H9 (cell line): ENCODE results near the gene SF3A1. TPM values are rescaled to one million over a fixed set of nuclear protein-coding genes. Genes with fewer than 3 reads are reported as not detected.

Experiments
- DNase-seq: peaks from one replicate; pipeline ENCODE4 v3.0.0-alpha.2; 2017
- H2AFZ ChIP-seq: one replicate; pipeline ENCODE4 v1.6.1; 2013; ENCODE audit warnings: mild to moderate bottlenecking, low read length, control low read depth, moderate library complexity
- H2AK5ac ChIP-seq: 2 replicates; pipeline ENCODE4 v1.6.1; 2013; ENCODE audit warnings: low read length, control low read depth, mixed read lengths; ENCODE audit not compliant: insufficient read length
- H2BK120ac ChIP-seq: one replicate; pipeline ENCODE4 v1.6.1; 2013; ENCODE audit warnings: low read depth, mild to moderate bottlenecking, low read length, control low read depth, inconsistent platforms; ENCODE audit not compliant: poor library complexity, severe bottlenecking
- H2BK12ac ChIP-seq: 2 replicates; pipeline ENCODE4 v1.6.1; 2013; ENCODE audit warnings: low read length, control low read depth, mixed read lengths, low read depth; ENCODE audit not compliant: insufficient read length
- H2BK15ac ChIP-seq: 2 replicates; pipeline ENCODE4 v1.6.1; 2013; ENCODE audit warnings: low read depth, low read length, control low read depth
- H2BK20ac ChIP-seq: one replicate; pipeline ENCODE4 v1.6.1; 2013; ENCODE audit warnings: low read depth, mild to moderate bottlenecking, low read length, control low read depth, inconsistent platforms; ENCODE audit not compliant: poor library complexity, severe bottlenecking
- H2BK5ac ChIP-seq: 2 replicates; pipeline ENCODE4 v1.6.1; 2013; ENCODE audit warnings: low read length, control low read depth, mixed read lengths; ENCODE audit not compliant: insufficient read length
- H3K14ac ChIP-seq: 2 replicates; pipeline ENCODE4 v1.6.1; 2013; ENCODE audit warnings: low read length, control low read depth; ENCODE audit not compliant: insufficient read depth
- H3K18ac ChIP-seq: 2 replicates; pipeline ENCODE4 v1.6.1; 2013; ENCODE audit warnings: low read depth, mild to moderate bottlenecking, mixed read lengths, low read length, control low read depth; ENCODE audit not compliant: insufficient read length
- H3K23ac ChIP-seq: 2 replicates; pipeline ENCODE4 v1.6.1; 2013; ENCODE audit warnings: low read length, control low read depth, mixed read lengths, low read depth; ENCODE audit not compliant: insufficient read length
- H3K23me2 ChIP-seq: 2 replicates; pipeline ENCODE4 v1.6.1; 2013; ENCODE audit warnings: low read depth, mild to moderate bottlenecking, mixed read lengths, low read length, control low read depth; ENCODE audit not compliant: insufficient read length, poor library complexity, severe bottlenecking
- H3K27ac ChIP-seq: 2 replicates; pipeline ENCODE4 v1.5.1; 2013; ENCODE audit warnings: low read length, control low read depth, mixed read lengths, low read depth; ENCODE audit not compliant: insufficient read length
- H3K27me3 ChIP-seq: 2 replicates; pipeline ENCODE4 v1.6.1; 2013; ENCODE audit warnings: low read length, control low read depth, inconsistent platforms; ENCODE audit not compliant: insufficient read depth
- H3K4ac ChIP-seq: 2 replicates; pipeline ENCODE4 v1.6.1; 2013; ENCODE audit warnings: low read depth, mild to moderate bottlenecking, control low read depth, inconsistent platforms, low read length, moderate library complexity
- H3K4me1 ChIP-seq: 2 replicates; pipeline ENCODE4 v1.6.1; 2013; ENCODE audit warnings: low read length, control low read depth, inconsistent platforms; ENCODE audit not compliant: insufficient read depth
- H3K4me2 ChIP-seq: 2 replicates; pipeline ENCODE4 v1.6.1; 2013; ENCODE audit warnings: low read length, control low read depth, mixed read lengths; ENCODE audit not compliant: insufficient read length, insufficient read depth
- H3K56ac ChIP-seq: 2 replicates; pipeline ENCODE4 v1.6.1; 2013; ENCODE audit warnings: low read depth, mild to moderate bottlenecking, mixed read lengths, low read length, control low read depth; ENCODE audit not compliant: insufficient read length
- H3K79me1 ChIP-seq: 2 replicates; pipeline ENCODE4 v1.6.1; 2013; ENCODE audit warnings: low read depth, mild to moderate bottlenecking, moderate library complexity, low read length, control low read depth, inconsistent platforms; ENCODE audit not compliant: insufficient read depth, poor library complexity, severe bottlenecking
- H3K79me2 ChIP-seq: 2 replicates; pipeline ENCODE4 v1.6.1; 2013; ENCODE audit warnings: low read length, control low read depth, inconsistent platforms; ENCODE audit not compliant: insufficient read depth
- H3K9ac ChIP-seq: 2 replicates; pipeline ENCODE4 v1.6.1; 2013; ENCODE audit warnings: low read length, control low read depth, mixed read lengths; ENCODE audit not compliant: insufficient read length; ENCODE audit errors: extremely low read depth
- H3K9me3 ChIP-seq: one replicate; pipeline ENCODE4 v1.6.1; 2013; ENCODE audit warnings: low read depth, low read length, inconsistent platforms; ENCODE audit not compliant: control insufficient read depth
- H3T11ph ChIP-seq: one replicate; pipeline ENCODE4 v1.6.1; 2013; ENCODE audit warnings: mild to moderate bottlenecking, low read length, control low read depth, inconsistent platforms
- H4K20me1 ChIP-seq: one replicate; pipeline ENCODE4 v1.6.1; 2013; ENCODE audit not compliant: control insufficient read depth, insufficient read length, insufficient read depth
- H4K5ac ChIP-seq: 2 replicates; pipeline ENCODE4 v1.6.1; 2013; ENCODE audit warnings: low read depth, mild to moderate bottlenecking, mixed read lengths, low read length, control low read depth; ENCODE audit not compliant: insufficient read length
- H4K8ac ChIP-seq: replicated peaks from 2 replicates; pipeline ENCODE4 v1.6.1; 2013; ENCODE audit warnings: low read length, control low read depth, mixed read lengths, low read depth; ENCODE audit not compliant: insufficient read length
- H4K91ac ChIP-seq: 2 replicates; pipeline ENCODE4 v1.6.1; 2013; ENCODE audit warnings: low read depth, mild to moderate bottlenecking, moderate library complexity, mixed read lengths, low read length, control low read depth; ENCODE audit not compliant: insufficient read length
- H3K27ac Mint-ChIP-seq, 3 experiments: 2 replicates in 2 of 3; 3 replicates in 1 of 3; pipeline ENCODE4 v1.8.0; 2020 to 2021; ENCODE audit warnings: mixed read lengths in 3 of 3, mild to moderate bottlenecking in 1 of 3, moderate library complexity in 1 of 3
- H3K27me3 Mint-ChIP-seq: 2 replicates; pipeline ENCODE4 v1.8.0; 2021; ENCODE audit warnings: low read depth, mild to moderate bottlenecking, moderate library complexity, mixed read lengths
- H3K36me3 Mint-ChIP-seq, 3 experiments: 2 replicates in 2 of 3; 3 replicates in 1 of 3; pipeline ENCODE4 v1.8.0; 2020 to 2021; ENCODE audit warnings: low read depth in 3 of 3, mixed read lengths in 3 of 3; ENCODE audit not compliant: insufficient read depth in 1 of 3
- H3K4me1 Mint-ChIP-seq, 2 experiments: 2 replicates each; pipeline ENCODE4 v1.8.0; 2020; ENCODE audit warnings: mixed read lengths in 2 of 2
- H3K4me3 Mint-ChIP-seq, 2 experiments: 2 replicates in 1 of 2; 3 replicates in 1 of 2; pipeline ENCODE4 v1.8.0; 2020 to 2021; ENCODE audit warnings: mild to moderate bottlenecking in 2 of 2, mixed read lengths in 2 of 2, moderate library complexity in 1 of 2
- H3K9me3 Mint-ChIP-seq, 2 experiments: 2 replicates in 1 of 2; 3 replicates in 1 of 2; pipeline ENCODE4 v1.8.0; 2020; ENCODE audit warnings: mild to moderate bottlenecking in 2 of 2, mixed read lengths in 2 of 2, moderate library complexity in 1 of 2
- WGBS: extraction: QIAGEN DNeasy Blood & Tissue Kit; methylation state at CpG from one replicate; pipeline ENCODE4 v1.1.7; 2013; ENCODE audit warnings: missing lambda C conversion rate, low lambda C conversion rate, mixed read lengths; ENCODE audit not compliant: insufficient read length; ENCODE audit errors: extremely low coverage; 5-methylcytosine and 5-hydroxymethylcytosine counted together
- total RNA-seq: library from RNA; stranded (reverse); gene quantifications from 2 replicates; pipeline ENCODE4 v1.2.1, GENCODE V29; 2021
- TF ChIP-seq, protein P1 (sequence below): fragments of 200-600 bp; sonication (generic); conservative IDR thresholded peaks from 3 replicates; pipeline ENCODE4 v1.8.0; 2021; ENCODE audit warnings: antibody characterized with exemption, mild to moderate bottlenecking

Gene SF3A1
- total RNA-seq, 1 experiment from 2014 or later, result 225 TPM

DNA sequence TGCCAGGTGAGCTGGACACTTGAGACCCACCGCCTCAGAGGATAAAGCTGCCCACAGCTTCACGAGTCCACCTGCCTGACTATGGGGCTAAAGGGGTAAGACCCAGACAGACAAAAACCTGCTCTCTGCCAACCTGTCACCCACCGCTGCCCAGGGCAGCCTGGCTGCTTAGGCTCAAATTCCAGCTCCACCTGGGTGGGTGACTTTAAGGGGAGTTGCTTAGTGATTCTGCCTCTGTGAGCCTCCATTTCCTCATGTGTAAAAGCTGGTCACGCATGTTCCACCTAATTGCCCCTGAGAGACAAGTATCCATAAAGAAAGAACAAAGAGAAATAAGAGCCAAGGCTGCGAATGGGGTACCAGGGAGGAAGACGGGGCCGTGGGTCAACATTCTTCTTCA lies 63.7 kb downstream of the SF3A1 start:
- Histone ChIP-seq H3K4me1 (no peaks in the 10 kb centered on the region; the same call in 1 of the 2 replicates), H3K9me3 (no peaks in the 10 kb centered on the region)
- peaks cover 5 to 16% of the 10 kb centered on the region in 2 experiments for H3K4me1 Mint-ChIP-seq

More for the DNA sequence above, 63.7 kb downstream of the SF3A1 start:
- Histone ChIP-seq H3K79me2 (no peaks in the 10 kb centered on the region), H2BK5ac (no peak overlapping the region), H3K56ac (no peak overlapping the region), H3K4ac (no peak overlapping the region), H3T11ph (no peak overlapping the region), H3K23me2 (peaks cover 8% of the 10 kb centered on the region), H4K8ac (no peak overlapping the region), H2BK120ac (no peak overlapping the region), H2AFZ (no peak overlapping the region), H4K5ac (no peak overlapping the region), H2AK5ac (no peak overlapping the region), H3K18ac (no peak overlapping the region), H3K23ac (no peak overlapping the region), H4K91ac (no peak overlapping the region), H3K27me3 (no peaks in the 10 kb centered on the region), H3K9ac (no peak overlapping the region), H3K4me2 (no peak overlapping the region), H3K79me1 (no peaks in the 10 kb centered on the region), H3K27ac (no peak overlapping the region), H4K20me1 (no peaks in the 10 kb centered on the region), H2BK12ac (no peak overlapping the region), H2BK15ac (no peak overlapping the region), H2BK20ac (no peak overlapping the region), H3K14ac (no peak overlapping the region)
- TF ChIP-seq, protein P1, sequence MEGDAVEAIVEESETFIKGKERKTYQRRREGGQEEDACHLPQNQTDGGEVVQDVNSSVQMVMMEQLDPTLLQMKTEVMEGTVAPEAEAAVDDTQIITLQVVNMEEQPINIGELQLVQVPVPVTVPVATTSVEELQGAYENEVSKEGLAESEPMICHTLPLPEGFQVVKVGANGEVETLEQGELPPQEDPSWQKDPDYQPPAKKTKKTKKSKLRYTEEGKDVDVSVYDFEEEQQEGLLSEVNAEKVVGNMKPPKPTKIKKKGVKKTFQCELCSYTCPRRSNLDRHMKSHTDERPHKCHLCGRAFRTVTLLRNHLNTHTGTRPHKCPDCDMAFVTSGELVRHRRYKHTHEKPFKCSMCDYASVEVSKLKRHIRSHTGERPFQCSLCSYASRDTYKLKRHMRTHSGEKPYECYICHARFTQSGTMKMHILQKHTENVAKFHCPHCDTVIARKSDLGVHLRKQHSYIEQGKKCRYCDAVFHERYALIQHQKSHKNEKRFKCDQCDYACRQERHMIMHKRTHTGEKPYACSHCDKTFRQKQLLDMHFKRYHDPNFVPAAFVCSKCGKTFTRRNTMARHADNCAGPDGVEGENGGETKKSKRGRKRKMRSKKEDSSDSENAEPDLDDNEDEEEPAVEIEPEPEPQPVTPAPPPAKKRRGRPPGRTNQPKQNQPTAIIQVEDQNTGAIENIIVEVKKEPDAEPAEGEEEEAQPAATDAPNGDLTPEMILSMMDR, result no peak
- WGBS, result no CpG with 5 or more reads among the region's 7 CpGs
- Mint-ChIP-seq H3K4me3 (no peak overlapping the region), H3K27ac (no peak overlapping the region; a peak in 1 of 7 replicates), H3K9me3 (no peaks in the 10 kb centered on the region), H3K27me3 (no peaks in the 10 kb centered on the region), H3K36me3 (peaks cover 4 to 12% (median 5%) of the 10 kb centered on the region in 3 experiments; a peak in 5 of 7 replicates)
- DNase-seq, result no peak
